Measurements from ENCODE around the gene TANK.
"Not testable (repeated sequence)": the region's sequence is repeated elsewhere in the genome, so short reads cannot be mapped to it uniquely, and the experiment has no call there.

TANK gene

GRCh38 chr2:161161074-161161706, 962 bp downstream of the TANK start:
- no peak for DNase-seq
- in situ Hi-C loops (cut with MboI; ENCODE audit: low pct_unique_long_range_greater_than_20kb, low sequenced_read_pairs), result no loop called here

- no peak for DNase-seq
- in situ Hi-C loops (cut with MboI; ENCODE audit: low pct_unique_long_range_greater_than_20kb, low sequenced_read_pairs), result no loop called here
Observed at GRCh38 chr2:161163440-161163839, 3.2 kb downstream of the TANK start.

- in situ Hi-C loops (cut with MboI; ENCODE audit: low pct_unique_long_range_greater_than_20kb, low sequenced_read_pairs), result no loop called here
Observed at GRCh38 chr2:161164161-161164560, 3.9 kb downstream of the TANK start.

DNA sequence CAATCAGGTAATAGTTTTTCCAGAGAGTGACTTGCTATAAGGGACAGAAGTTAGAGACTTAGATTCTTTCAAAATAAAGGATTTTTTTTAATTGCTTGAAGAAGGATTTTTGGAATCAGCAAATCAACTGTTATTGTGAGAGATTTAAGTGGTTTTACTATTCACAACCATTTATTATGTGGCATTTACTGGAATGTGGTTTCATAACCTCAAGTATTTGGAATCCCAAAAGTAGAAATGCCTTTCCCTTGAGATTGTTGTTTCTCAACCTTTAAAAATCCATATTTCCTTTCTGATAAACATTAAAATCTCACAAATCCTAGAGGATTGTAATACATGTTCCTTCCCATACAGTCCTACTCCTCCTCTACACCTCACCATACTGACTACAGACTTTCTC, 5.0 kb downstream of the TANK start:
- in situ Hi-C loops (cut with MboI; ENCODE audit: low pct_unique_long_range_greater_than_20kb, low sequenced_read_pairs), result no loop called here
- DNase-seq, result no peak

More at GRCh38 chr2:161164161-161164560, 3.9 kb downstream of the TANK start:
- DNase-seq, result no peak

GRCh38 chr2:161165811-161166210, 5.6 kb downstream of the TANK start:
- peak; percentile 35 for DNase-seq
- in situ Hi-C loops (cut with MboI; ENCODE audit: low pct_unique_long_range_greater_than_20kb, low sequenced_read_pairs), result no loop called here

DNA sequence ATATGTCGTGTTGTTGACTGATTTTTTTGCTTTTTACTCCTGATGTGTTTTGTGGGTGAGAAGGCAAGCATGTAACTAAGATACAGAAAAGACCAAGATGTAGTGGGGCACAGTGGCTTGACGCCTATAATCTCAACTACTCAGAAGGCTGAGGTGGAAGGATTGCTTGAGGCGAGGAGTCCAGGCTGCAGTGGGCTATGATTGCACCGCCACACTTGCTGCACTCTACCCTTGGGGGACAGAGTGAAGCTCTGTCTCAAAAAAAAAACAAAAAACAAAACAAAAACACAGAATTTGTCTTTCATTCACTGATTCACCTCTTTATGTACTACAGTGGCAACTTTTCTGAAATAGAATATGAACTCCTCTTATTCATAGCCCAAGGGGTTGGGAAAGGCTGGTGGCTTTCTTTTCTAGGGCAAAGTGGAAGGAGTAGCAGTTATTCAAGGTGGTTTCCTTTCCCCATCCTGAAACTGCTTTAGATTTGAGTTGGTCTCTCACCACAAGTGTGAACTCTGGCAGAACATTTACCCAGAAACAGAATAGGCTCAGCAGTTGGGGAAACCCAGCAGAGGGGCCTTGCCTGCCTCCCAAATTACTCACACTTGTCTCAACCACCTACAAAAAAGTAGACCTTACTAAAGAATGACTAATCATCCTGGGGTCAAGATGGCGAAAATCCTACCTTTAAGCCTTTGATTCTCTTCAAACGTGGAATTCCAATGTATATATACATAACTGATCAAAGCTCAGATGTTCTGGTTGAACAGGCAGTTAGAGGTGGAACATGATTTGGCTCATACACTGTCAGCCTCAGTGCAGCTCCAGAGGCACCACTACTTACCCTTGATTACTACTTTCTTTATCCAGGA, 6.5 kb downstream of the TANK start:
- in situ Hi-C loops (cut with MboI; ENCODE audit: low pct_unique_long_range_greater_than_20kb, low sequenced_read_pairs), result no loop called here
- no peak for DNase-seq

- in situ Hi-C loops (cut with MboI; ENCODE audit: low pct_unique_long_range_greater_than_20kb, low sequenced_read_pairs), result no loop called here
- no peak for DNase-seq
Observed at GRCh38 chr2:161169335-161169734, 9.1 kb downstream of the TANK start.

DNA sequence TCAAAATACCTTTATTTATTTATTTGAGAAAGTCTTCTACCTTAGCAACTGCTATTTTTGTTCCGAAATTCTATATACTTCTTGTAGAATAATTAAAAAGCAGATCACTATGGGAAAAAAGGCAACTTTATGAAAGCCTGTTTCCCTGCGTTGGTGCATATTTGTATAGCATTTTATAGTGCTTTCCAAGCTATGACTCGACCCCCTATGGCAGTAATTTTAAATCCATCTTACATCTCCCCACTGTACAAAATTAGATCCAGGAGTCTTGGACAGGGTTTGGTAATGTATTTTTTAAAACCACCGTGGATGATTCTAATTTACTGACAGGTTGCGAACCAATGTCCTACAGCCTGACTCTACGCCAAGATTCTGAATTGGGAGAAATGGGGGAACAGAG, 10.1 kb downstream of the TANK start:
- in situ Hi-C loops (cut with MboI; ENCODE audit: low pct_unique_long_range_greater_than_20kb, low sequenced_read_pairs), result no loop called here
- no peak for DNase-seq

DNA sequence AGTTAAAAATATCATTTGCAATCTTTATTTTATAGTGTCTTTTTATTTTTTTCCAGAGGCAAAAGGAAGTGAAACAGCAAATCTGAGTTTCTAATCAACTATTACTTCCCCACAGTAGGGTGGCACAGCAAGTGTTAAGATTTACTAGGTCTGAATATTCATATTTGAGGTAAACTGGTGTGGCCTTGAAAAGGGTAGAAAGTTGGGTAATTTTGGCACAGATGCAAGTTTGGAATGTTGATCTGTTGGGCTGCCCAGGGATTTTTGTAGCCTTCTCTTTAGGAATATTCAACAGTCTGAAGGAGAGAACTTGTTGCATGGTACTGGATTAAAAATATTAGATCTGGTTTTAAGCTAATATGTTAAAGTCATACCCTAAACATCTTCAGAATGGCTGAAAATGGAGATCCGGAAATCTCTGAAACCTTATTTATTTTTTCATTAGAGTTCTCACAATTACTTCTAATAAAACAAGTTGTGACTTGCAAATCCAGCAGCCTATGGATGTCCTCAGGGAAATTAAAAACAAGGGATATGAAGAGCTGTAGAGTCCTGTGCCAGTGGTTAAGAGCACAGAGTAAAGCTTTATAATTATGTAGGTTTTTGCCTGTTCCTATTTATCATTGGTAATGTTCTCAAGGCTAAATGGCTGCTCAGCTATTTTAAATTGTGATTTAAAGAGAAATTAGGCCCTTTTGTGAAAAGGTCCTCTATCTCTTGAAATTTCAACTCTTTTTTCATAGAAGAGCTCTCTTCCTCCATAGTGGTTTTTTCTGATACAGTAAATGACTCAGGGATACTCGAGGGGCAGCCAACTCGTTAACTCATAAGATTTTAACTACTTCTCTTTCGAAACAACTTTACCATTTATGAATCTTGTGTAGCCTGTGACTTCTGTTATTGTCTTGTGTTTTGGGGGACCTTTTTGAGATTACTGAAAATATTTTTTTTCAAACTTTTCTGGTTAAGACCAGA, 11.0 kb downstream of the TANK start:
- in situ Hi-C loops (cut with MboI; ENCODE audit: low pct_unique_long_range_greater_than_20kb, low sequenced_read_pairs), result no loop called here
- no peak for DNase-seq

- in situ Hi-C loops (cut with MboI; ENCODE audit: low pct_unique_long_range_greater_than_20kb, low sequenced_read_pairs), result no loop called here
- no peak for DNase-seq
Observed at GRCh38 chr2:161172901-161173540, 12.8 kb downstream of the TANK start.

- in situ Hi-C loops (cut with MboI; ENCODE audit: low pct_unique_long_range_greater_than_20kb, low sequenced_read_pairs), result no loop called here
- no peak for DNase-seq
Observed at GRCh38 chr2:161173541-161174194, 13.4 kb downstream of the TANK start.

GRCh38 chr2:161177969-161178368, 17.7 kb downstream of the TANK start:
- in situ Hi-C loops (cut with MboI; ENCODE audit: low pct_unique_long_range_greater_than_20kb, low sequenced_read_pairs), result no loop called here
- no peak for DNase-seq

DNA sequence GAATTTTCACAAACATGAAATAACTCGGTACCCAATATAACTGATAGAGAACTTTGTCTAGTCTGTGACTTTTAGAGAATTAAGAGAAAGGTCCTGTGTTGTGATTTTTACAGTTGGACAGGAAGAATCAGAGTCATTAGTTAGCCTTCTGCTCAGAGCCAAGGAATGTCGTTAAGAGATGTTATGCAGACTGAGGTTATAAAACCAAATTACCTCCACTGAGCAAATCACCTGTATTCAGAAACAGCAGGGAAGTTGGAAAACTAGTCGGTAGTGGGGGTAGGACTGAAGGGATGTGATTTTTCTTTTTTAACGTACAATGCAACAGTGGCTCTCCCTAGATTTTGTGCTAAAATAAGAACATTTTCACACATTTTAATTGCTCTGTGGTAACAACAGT, 18.5 kb downstream of the TANK start:
- in situ Hi-C loops (cut with MboI; ENCODE audit: low pct_unique_long_range_greater_than_20kb, low sequenced_read_pairs), result no loop called here

GRCh38 chr2:161190050-161190449, 29.8 kb downstream of the TANK start:
- in situ Hi-C loops (cut with MboI; ENCODE audit: low pct_unique_long_range_greater_than_20kb, low sequenced_read_pairs), result no loop called here
- no peak for DNase-seq

More for the DNA sequence above, 18.5 kb downstream of the TANK start:
- DNase-seq, result no peak

DNA sequence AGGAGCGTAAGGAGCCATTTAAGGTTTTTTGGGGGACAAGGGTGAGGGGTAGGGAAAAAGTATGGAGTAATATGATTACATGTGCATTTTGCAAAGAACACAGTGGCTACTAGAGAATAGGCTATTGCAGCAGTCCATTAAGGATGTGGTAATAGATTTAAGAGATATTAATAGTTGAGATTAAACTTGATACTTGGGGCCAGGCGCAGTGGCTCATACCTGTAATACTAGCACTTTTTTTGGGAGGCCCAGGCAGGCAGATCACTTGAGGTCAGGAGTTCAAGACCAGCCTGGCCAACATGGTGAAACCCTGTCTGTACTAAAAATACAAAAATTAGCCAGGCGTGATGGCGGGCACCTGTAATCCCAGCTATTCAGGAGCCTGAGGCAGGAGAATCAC, 35.4 kb downstream of the TANK start:
- in situ Hi-C loops (cut with MboI; ENCODE audit: low pct_unique_long_range_greater_than_20kb, low sequenced_read_pairs); DNase-seq: not testable (repeated sequence)

DNA sequence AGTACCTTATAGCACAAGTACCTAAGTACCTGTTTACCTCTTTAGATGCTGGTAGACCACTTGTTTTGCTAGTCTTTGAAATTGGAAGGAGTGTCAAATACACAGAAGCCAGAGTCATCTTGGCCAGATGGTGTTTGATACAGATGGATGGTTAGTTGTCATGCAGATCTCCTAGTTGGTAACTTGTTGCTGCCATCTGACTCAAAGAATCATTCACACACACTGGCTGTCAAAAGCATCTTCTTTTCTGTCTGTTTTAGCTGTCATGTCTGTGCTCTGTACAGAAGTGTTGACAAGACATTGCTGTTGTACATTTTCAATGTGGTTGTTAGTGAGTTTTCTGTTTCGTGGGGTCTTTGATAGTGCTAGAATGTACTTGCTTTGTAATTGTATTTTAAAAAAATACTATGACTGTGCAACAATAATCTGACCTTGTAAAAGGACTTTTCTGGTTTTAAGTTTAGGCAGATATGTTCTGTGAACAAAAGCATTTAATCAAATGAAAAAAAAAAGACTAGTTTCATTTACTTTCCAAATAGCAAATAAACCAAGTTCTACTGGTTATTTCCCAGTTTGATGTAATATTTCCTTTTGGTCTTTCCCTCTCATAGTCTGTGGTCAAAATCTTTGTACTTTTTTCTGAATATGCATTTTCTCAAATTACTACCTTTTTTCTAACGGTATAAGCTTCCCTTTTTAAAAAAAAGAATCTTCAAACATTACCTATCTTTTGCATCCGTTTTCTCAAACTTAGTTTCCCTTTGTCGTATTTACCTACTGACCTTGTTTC, 39.9 kb downstream of the TANK start:
- no peak for DNase-seq
- in situ Hi-C loops (cut with MboI; ENCODE audit: low pct_unique_long_range_greater_than_20kb, low sequenced_read_pairs), result no loop called here

GRCh38 chr2:161204846-161205245, 44.6 kb downstream of the TANK start:
- DNase-seq, result no peak
- in situ Hi-C loops (cut with MboI; ENCODE audit: low pct_unique_long_range_greater_than_20kb, low sequenced_read_pairs), result no loop called here

DNA sequence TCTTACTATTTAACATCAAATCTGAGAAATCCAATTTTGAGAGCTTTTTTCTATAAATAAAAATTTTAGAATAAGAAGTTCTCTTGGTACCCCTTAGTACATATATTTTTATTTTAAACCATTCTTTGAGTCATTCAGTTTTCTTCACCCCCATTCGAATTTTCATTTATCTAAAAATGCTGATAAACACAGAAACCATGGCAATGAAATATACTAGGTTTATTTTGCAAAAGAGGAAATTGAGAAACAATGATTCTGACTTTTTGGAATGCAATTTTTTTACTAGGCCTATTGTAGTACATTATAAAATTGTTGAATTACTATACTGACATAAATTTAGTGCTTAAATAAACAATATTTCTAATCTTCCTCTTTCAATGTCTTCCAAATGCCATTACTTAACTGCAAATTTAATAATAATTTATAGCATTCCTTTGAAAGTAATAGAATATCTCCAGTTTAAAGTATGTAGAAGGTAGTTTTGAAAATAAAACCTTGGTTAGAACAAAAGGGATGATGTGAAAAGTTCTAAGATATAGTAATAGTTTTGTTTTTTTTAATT, 46.3 kb downstream of the TANK start:
- in situ Hi-C loops (cut with MboI; ENCODE audit: low pct_unique_long_range_greater_than_20kb, low sequenced_read_pairs), result no loop called here
- DNase-seq, result no peak

Data from KBM-7 (cell line).